B cell (primary cell): ENCODE results near the gene ZNF99. TPM values are rescaled to one million over a fixed set of nuclear protein-coding genes. Genes with fewer than 3 reads are reported as not detected.
A peak's percentile ranks its signal among the peaks of the same experiment; 100 is the strongest.

Experiments used
- ATAC-seq: fragments of 200-7000 bp; cut with Tn5 transposase; one replicate; pipeline ENCODE4 v1.10.0; 2021; ENCODE audit warnings: low read depth, mild to moderate bottlenecking, moderate number of reproducible peaks, moderate library complexity
- CTCF ChIA-PET: fragments of 350-600 bp; sonication (Branson Sonifier 250); formaldehyde crosslinking; loops from one replicate; lab custom pipeline; 2021; ENCODE audit warnings: antibody characterized with exemption, inconsistent platforms; lab: Charles Lee
- POLR2A ChIA-PET: fragments of 350-600 bp; sonication (Branson Sonifier 250); formaldehyde crosslinking; loops from one replicate; lab custom pipeline; 2021; ENCODE audit warnings: antibody characterized with exemption; lab: Charles Lee
- DNase-seq: peaks from one replicate; pipeline ENCODE4 v3.0.0; 2013
- H2AFZ ChIP-seq: 2 replicates; pipeline ENCODE4 v1.6.1; 2012; ENCODE audit warnings: mild to moderate bottlenecking, low read depth, low read length; ENCODE audit not compliant: insufficient read depth, poor library complexity, severe bottlenecking
- H3K27ac ChIP-seq, 2 donors: 1 replicate in 1 of 2; 2 replicates in 1 of 2; pipeline ENCODE4 v1.5.1; 2012 to 2013; ENCODE audit warnings: low read length in 2 of 2, mild to moderate bottlenecking in 2 of 2, moderate library complexity in 1 of 2
- H3K27me3 ChIP-seq, 4 experiments: fragments of 200-600 bp in 1 of 4; sonication (generic) in 1 of 4; replicated peaks in 1 of 4; 1 replicate in 2 of 4; 2 replicates in 2 of 4; pipeline versions ENCODE4 v1.6.1 to v1.7.0; 2013 to 2016; ENCODE audit warnings: low read length in 3 of 4, mild to moderate bottlenecking in 2 of 4, mixed read lengths in 1 of 4, moderate library complexity in 1 of 4; ENCODE audit not compliant: insufficient read depth in 4 of 4, control insufficient read depth in 3 of 4; ENCODE audit errors: control extremely low read depth in 1 of 4
- H3K36me3 ChIP-seq, 2 experiments: replicated peaks in 1 of 2; 1 replicate in 1 of 2; 2 replicates in 1 of 2; pipeline versions ENCODE4 v1.6.1 to v1.7.1; 2013; ENCODE audit warnings: low read length in 1 of 2; ENCODE audit not compliant: insufficient read depth in 2 of 2, control insufficient read depth in 1 of 2; ENCODE audit errors: control extremely low read depth in 1 of 2, extremely low read depth in 1 of 2
- H3K4me1 ChIP-seq, 2 donors: fragments of 200-600 bp in 1 of 2; sonication (generic) in 1 of 2; 1 replicate in 1 of 2; 2 replicates in 1 of 2; pipeline versions ENCODE4 v1.5.1 to v1.6.1; 2013 to 2017; ENCODE audit warnings: low read length in 2 of 2; ENCODE audit not compliant: control insufficient read depth in 2 of 2, insufficient read depth in 2 of 2
- H3K4me2 ChIP-seq: replicated peaks from 2 replicates; pipeline ENCODE3; 2012; ENCODE audit warnings: mild to moderate bottlenecking, low read depth, low read length; ENCODE audit not compliant: poor library complexity, severe bottlenecking
- H3K4me3 ChIP-seq, 5 experiments: fragments of 200-600 bp in 1 of 5; sonication (generic) in 1 of 5; 1 replicate in 3 of 5; 2 replicates in 2 of 5; pipeline versions ENCODE4 v1.5.1 to v1.7.0; 2011 to 2016; ENCODE audit warnings: low read length in 4 of 5, mild to moderate bottlenecking in 4 of 5, low read depth in 2 of 5, control low read depth in 1 of 5, moderate library complexity in 1 of 5; ENCODE audit not compliant: insufficient read depth in 1 of 5; ENCODE audit errors: control extremely low read depth in 1 of 5, extremely low read depth in 1 of 5
- H3K79me2 ChIP-seq: fragments of 200-600 bp; sonication (generic); one replicate; pipeline ENCODE4 v1.6.0; 2016; ENCODE audit warnings: low read length; ENCODE audit not compliant: control insufficient read depth, insufficient read depth
- H3K9ac ChIP-seq: fragments of 200-600 bp; sonication (generic); 2 replicates; pipeline ENCODE4 v1.6.1; 2017; ENCODE audit warnings: mild to moderate bottlenecking, low read length, moderate library complexity
- H3K9me3 ChIP-seq, 3 donors: one replicate each; pipeline versions ENCODE4 v1.6.1 to v1.7.1; 2013; ENCODE audit warnings: low read length in 2 of 3; ENCODE audit not compliant: control insufficient read depth in 2 of 3, insufficient read depth in 1 of 3; ENCODE audit errors: control extremely low read depth in 1 of 3
- H4K20me1 ChIP-seq: 2 replicates; pipeline ENCODE4 v1.6.0; 2012; ENCODE audit warnings: mild to moderate bottlenecking, low read length; ENCODE audit not compliant: insufficient read depth, control insufficient read depth, poor library complexity, severe bottlenecking
- H3K27ac Mint-ChIP-seq: one replicate; pipeline ENCODE4 v1.8.0; 2021; ENCODE audit warnings: mixed read lengths
- H3K27me3 Mint-ChIP-seq: one replicate; pipeline ENCODE4 v1.8.0; 2021; ENCODE audit warnings: mixed read lengths
- H3K4me1 Mint-ChIP-seq: one replicate; pipeline ENCODE4 v1.8.0; 2021; ENCODE audit warnings: mixed read lengths
- H3K4me3 Mint-ChIP-seq: one replicate; pipeline ENCODE4 v1.8.0; 2021; ENCODE audit warnings: mixed read lengths
- H3K9me3 Mint-ChIP-seq: one replicate; pipeline ENCODE4 v1.8.0; 2022; ENCODE audit warnings: mixed read lengths; ENCODE audit not compliant: insufficient read depth
- EZH2 ChIP-seq: IDR thresholded peaks from 2 replicates; pipeline ENCODE4 v1.6.1; 2012; ENCODE audit warnings: borderline replicate concordance, low read depth, mild to moderate bottlenecking, moderate library complexity, low read length; ENCODE audit not compliant: insufficient read depth, poor library complexity, severe bottlenecking
- WGBS: methylation state at CpG from one replicate; pipeline ENCODE4 v1.1.5; 2013; ENCODE audit warnings: missing lambda C conversion rate; ENCODE audit not compliant: insufficient coverage; 5-methylcytosine and 5-hydroxymethylcytosine counted together
- intact Hi-C: fragments of 100-400 bp; cut with micrococcal nuclease; formaldehyde crosslinking; loops from one replicate; pipeline ENCODE4 v1.10.0; 2022
- polyA plus RNA-seq: library from polyadenylated mRNA; depleted of rRNA; stranded (reverse); fragments of >200 nt; gene quantifications from 2 replicates; pipeline ENCODE4 v1.2.3, GENCODE V29; 2012
- total RNA-seq, 2 donors: library from RNA; stranded (reverse); fragments of 120-200 nt in 1 of 2; gene quantifications; 1 replicate in 1 of 2; 2 replicates in 1 of 2; pipeline versions ENCODE4 v1.2.3 to v1.2.4, GENCODE V29; 2013 to 2022
- TF ChIP-seq, protein P1 (sequence below): fragments of 200-600 bp; IDR thresholded peaks from one replicate; pipeline ENCODE4 v1.8.0; 2022; ENCODE audit warnings: antibody characterized with exemption, mild to moderate bottlenecking

ZNF99 gene
- total and polyA plus RNA-seq, 2 donors (not counting 1 experiment from before 2014, with no cell fraction given) = 0.06 TPM; not detected in 1

DNA sequence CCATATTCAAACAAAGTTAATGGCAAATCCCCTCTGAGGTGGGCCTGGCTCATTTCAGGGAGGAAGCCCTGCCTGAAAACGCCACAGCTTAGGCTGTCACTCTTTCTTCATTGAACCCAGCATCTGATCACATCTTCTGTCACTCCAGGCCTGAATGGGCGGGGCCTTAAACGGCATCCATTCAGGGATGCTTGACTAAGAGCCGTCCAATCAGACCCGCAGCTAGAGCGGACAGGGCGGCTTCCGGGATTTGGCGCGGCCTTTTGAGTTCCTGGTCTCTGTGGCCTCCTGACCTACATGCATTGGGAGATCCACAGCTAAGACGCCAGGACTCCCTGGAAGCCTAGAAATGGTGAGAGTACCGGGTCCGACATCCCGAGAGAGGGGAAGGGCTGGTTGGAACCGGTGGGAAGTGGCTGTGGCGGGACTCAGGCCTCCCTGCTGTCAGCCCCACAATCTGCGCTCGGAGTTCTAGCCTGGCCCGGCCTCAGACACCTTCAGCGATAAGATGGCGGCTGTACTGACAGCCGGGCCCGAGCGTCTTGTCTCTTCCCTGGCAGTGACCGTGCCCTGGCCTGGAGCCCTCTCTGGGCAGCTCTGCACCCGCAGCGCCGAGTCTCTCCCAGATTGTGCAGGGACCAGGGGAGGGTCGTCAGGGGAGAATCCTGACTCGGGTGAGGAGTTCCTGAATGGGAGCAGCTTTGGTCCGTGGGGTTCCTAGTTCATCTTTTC lies 48.2 kb upstream of the ZNF99 start, which contains the start of gene ZNF723:
TSS of gene ZNF723 (plus strand) at position 261 of the 732 bp plus-strand sequence. CDS start at position 350, 89 bp downstream.
- peak within 1 kb of the TSS; percentile 25 for H2AFZ ChIP-seq
- no peak within 1 kb of the TSS for H3K27ac ChIP-seq
- H3K9me3 ChIP-seq = peaks cover 0 to 49% (median 1%) of the 10 kb centered on the region in 3 donors
- no peak for DNase-seq
- intact Hi-C loops = no loop called here
- no peaks in the 10 kb centered on the region for H3K79me2 ChIP-seq
- POLR2A ChIA-PET = no interaction called here
- no peaks in the 10 kb centered on the region for H3K36me3 ChIP-seq
- Mint-ChIP-seq H3K4me1 (no peaks in the 10 kb centered on the region), H3K27ac (no peak within 1 kb of the TSS), H3K4me3 (no peak within 1 kb of the TSS), H3K9me3 (peaks cover 3% of the 10 kb centered on the region), H3K27me3 (no peaks in the 10 kb centered on the region)
- H3K27me3 ChIP-seq = no peaks in the 10 kb centered on the region
- no peaks in the 10 kb centered on the region for H4K20me1 ChIP-seq
- ATAC-seq = no peak
- H3K4me2 ChIP-seq = no peak within 1 kb of the TSS
- 21% methylated on average over 26 of the region's 31 CpGs for WGBS
- CTCF ChIA-PET = interaction anchor here (0.7 kb wide), 1 partner anchor 10 kb away, joined by 3 read pairs; no protein-coding TSS in a partner anchor
- H3K4me1 ChIP-seq = no peaks in the 10 kb centered on the region
- no peak within 1 kb of the TSS for H3K9ac ChIP-seq
- no peak within 1 kb of the TSS for H3K4me3 ChIP-seq
- TF ChIP-seq, protein P1, sequence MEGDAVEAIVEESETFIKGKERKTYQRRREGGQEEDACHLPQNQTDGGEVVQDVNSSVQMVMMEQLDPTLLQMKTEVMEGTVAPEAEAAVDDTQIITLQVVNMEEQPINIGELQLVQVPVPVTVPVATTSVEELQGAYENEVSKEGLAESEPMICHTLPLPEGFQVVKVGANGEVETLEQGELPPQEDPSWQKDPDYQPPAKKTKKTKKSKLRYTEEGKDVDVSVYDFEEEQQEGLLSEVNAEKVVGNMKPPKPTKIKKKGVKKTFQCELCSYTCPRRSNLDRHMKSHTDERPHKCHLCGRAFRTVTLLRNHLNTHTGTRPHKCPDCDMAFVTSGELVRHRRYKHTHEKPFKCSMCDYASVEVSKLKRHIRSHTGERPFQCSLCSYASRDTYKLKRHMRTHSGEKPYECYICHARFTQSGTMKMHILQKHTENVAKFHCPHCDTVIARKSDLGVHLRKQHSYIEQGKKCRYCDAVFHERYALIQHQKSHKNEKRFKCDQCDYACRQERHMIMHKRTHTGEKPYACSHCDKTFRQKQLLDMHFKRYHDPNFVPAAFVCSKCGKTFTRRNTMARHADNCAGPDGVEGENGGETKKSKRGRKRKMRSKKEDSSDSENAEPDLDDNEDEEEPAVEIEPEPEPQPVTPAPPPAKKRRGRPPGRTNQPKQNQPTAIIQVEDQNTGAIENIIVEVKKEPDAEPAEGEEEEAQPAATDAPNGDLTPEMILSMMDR = no peak
- TF ChIP-seq EZH2 = no peak

- H3K4me1 ChIP-seq = no peaks in the 10 kb centered on the region
- no peak overlapping the region for H3K27ac ChIP-seq
- H3K36me3 ChIP-seq = no peaks in the 10 kb centered on the region
- POLR2A ChIA-PET = no interaction called here
- Mint-ChIP-seq H3K9me3 (peaks cover 3% of the 10 kb centered on the region), H3K27me3 (no peaks in the 10 kb centered on the region), H3K27ac (no peak overlapping the region), H3K4me1 (no peaks in the 10 kb centered on the region), H3K4me3 (no peak overlapping the region)
- no peak overlapping the region for H3K4me2 ChIP-seq
- H2AFZ ChIP-seq = no peak overlapping the region
- H3K9ac ChIP-seq = no peak overlapping the region
- H3K79me2 ChIP-seq = no peaks in the 10 kb centered on the region
- intact Hi-C loops = no loop called here
- WGBS = 98% methylated on average over 9 of the region's 11 CpGs
- no peaks in the 10 kb centered on the region for H4K20me1 ChIP-seq
- peaks cover 0 to 49% (median 1%) of the 10 kb centered on the region in 3 donors for H3K9me3 ChIP-seq
- no peaks in the 10 kb centered on the region for H3K27me3 ChIP-seq
- TF ChIP-seq EZH2 = no peak
- TF ChIP-seq, protein P1 = no peak
- no peak overlapping the region for H3K4me3 ChIP-seq
- CTCF ChIA-PET = no interaction called here
- ATAC-seq = no peak
- DNase-seq = no peak
Observed at GRCh38 chr19:22831211-22831610, 47.3 kb upstream of the ZNF99 start.
